Activated gamma-delta T cell treated with anti-CD3 and anti-CD28 coated beads, Interleukin-2, amount 50 U/mL, for 16 hours (primary cell): ENCODE results near the gene DISP3.

Source experiments
- DNase-seq: peaks from one replicate; pipeline ENCODE4 v3.0.0-alpha.2; 2020; ENCODE audit warnings: low read depth

DISP3 gene, protein sequence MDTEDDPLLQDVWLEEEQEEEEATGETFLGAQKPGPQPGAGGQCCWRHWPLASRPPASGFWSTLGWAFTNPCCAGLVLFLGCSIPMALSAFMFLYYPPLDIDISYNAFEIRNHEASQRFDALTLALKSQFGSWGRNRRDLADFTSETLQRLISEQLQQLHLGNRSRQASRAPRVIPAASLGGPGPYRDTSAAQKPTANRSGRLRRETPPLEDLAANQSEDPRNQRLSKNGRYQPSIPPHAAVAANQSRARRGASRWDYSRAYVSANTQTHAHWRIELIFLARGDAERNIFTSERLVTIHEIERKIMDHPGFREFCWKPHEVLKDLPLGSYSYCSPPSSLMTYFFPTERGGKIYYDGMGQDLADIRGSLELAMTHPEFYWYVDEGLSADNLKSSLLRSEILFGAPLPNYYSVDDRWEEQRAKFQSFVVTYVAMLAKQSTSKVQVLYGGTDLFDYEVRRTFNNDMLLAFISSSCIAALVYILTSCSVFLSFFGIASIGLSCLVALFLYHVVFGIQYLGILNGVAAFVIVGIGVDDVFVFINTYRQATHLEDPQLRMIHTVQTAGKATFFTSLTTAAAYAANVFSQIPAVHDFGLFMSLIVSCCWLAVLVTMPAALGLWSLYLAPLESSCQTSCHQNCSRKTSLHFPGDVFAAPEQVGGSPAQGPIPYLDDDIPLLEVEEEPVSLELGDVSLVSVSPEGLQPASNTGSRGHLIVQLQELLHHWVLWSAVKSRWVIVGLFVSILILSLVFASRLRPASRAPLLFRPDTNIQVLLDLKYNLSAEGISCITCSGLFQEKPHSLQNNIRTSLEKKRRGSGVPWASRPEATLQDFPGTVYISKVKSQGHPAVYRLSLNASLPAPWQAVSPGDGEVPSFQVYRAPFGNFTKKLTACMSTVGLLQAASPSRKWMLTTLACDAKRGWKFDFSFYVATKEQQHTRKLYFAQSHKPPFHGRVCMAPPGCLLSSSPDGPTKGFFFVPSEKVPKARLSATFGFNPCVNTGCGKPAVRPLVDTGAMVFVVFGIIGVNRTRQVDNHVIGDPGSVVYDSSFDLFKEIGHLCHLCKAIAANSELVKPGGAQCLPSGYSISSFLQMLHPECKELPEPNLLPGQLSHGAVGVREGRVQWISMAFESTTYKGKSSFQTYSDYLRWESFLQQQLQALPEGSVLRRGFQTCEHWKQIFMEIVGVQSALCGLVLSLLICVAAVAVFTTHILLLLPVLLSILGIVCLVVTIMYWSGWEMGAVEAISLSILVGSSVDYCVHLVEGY (N-terminal part only)

GRCh38 chr1:11478571-11479374 lies at the start of gene DISP3:
Gene DISP3 (plus strand): TSS chr1:11479155. CDS start chr1:11500993, 21,838 bp downstream.
- peak; percentile 48 for DNase-seq

DNA sequence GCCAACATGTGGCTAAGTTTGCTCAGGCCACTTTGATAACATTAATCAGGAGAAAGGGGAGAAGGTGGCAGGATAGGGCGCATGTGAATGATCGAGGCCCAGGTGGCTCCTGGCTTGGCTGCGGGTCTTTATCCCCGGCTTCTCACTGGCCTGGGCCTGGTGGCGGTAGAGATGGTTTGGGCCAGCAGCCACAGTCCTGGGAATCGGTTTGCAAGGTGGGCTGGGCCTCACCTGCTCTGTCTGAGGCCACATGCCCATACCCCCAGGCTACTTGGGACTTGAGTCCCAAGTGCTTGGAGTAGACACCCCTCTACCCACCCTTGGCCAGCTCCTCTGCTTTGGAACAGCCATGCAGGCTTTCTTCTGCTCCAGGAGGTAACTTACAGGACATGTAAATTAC lies 49.7 kb upstream of the DISP3 start:
- no peak for DNase-seq

GRCh38 chr1:11429935-11430334 lies 49.0 kb upstream of the DISP3 start:
- no peak for DNase-seq

DNA sequence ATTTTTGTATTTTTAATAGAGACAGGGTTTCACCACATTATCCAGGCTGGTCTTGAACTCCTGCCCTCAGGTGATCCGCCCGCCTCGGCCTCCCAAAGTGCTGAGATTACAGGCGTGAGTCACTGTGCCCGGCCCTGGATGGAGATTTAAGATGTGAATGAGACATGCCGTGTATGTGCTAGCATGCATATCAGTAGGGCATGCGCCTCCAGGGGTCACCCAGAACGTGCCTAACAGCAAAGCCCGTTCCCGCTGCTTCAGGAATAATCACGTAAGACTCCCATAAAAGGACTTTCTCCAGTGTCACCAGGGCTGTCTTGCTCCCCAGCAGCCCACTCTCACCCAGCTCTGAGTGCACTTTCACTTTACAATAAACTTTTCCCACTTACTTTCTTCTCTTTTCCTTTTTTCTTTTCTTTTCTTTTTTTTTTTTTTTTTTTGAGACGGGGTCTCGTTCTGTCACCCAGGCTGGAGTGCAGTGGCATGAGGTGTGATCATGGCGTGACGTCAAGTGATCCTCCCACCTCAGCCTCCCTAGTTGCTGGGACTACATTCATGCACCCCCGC lies 46.9 kb upstream of the DISP3 start:
- no peak for DNase-seq

DNA sequence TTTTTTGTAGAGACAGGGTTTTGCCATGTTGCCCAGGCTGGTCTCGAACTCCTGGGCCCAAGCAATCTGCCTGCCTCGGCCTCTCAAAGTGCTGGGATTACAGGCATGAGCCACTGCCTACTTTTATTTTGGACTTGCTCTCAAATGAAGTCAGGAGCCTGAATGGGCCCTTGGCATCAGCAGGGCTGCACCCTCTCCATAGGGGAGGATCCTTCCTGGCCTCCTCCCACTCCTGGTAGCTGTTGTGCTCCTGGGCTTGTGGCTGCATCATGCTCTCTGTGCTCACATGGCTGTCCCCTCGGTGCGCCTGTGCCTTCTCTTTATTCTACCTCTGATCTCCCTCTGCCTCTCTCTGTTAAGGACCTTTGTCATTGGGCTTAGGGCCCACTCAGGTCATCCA lies 46.4 kb upstream of the DISP3 start:
- DNase-seq = no peak

DNA sequence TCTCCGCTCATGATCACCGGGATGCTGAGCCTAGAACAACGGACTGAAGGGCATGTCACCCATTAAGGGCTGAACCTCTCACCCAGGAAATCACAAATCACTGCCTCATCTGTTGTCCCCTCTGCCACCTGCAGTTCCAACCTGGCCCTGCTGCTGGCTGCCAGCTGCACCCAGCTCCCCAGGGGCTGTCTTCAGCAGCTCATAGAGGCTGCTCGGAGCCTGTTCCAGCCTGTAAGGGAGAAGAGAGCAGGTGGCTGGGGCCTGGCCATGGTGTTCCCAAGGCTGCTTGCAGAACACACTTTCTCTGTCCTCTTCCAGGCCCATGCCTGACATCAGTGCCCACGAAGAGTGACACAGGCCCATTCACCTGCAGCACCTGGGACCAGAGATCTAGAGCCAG lies 44.5 kb upstream of the DISP3 start:
- DNase-seq = no peak

- DNase-seq = no peak
Observed at GRCh38 chr1:11434926-11435325, 44.0 kb upstream of the DISP3 start.

GRCh38 chr1:11438996-11439395 lies 40.0 kb upstream of the DISP3 start:
- DNase-seq = no peak

- DNase-seq = no peak
Observed at GRCh38 chr1:11441211-11441952, 37.6 kb upstream of the DISP3 start.

DNA sequence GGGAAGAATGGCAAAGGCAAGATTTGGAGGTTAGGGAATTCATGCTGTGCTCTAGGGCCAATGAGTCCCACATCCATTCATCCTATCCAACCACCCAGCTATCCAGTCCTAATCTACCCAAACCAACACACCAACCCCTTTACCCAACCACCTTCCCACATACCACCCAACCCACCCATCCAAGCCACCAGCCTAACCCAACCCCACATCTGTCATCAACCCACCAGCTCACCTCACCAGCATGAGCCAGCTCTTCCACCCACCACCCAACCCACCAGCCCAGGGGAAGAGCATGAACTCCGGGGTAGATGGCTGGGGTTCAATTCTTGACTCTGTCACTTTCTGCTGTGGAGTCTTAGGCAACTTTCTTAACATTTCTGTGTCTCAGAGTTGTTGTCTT lies 35.9 kb upstream of the DISP3 start:
- no peak for DNase-seq

GRCh38 chr1:11443961-11444658 lies 34.8 kb upstream of the DISP3 start:
- no peak for DNase-seq

DNA sequence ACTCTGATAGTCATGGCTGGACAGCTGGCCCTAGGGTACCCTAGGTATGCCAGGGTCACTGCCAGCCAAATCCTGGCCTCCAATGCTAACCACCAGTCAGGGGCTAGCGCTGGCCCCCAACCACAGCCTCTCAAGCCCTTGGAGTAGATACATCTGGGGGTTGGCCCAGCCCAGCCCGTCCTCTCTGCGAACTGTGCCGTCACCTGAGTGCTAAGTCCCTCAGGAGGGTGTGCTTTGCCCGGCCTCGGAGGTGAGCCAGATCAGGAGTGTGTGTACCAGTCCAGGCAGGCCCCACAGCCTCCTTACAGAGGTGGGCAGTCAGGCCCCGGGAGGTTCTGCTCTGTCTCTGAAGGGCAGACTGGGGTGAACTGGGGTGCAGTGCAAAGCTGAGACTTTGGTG lies 34.0 kb upstream of the DISP3 start:
- DNase-seq = no peak

GRCh38 chr1:11447903-11448302 lies 31.1 kb upstream of the DISP3 start:
- no peak for DNase-seq

GRCh38 chr1:11448373-11449099 lies 30.4 kb upstream of the DISP3 start:
- no peak for DNase-seq

DNA sequence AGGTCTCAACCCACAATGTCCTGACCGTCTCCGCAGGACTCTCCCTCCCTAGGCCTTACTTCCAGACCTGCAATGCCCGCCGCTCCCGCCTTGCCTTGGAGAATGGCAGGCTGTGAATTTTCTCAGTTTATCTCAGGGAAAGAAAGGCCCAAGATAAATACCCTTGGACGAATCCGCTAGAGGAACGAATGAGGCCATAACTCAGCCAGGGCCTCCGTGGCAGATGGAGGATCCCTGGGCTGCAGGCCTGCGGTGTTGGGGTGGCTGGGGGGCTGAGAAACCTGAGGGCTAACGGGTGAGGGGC lies 29.9 kb upstream of the DISP3 start:
- no peak for DNase-seq

GRCh38 chr1:11450310-11450709 lies 28.6 kb upstream of the DISP3 start:
- DNase-seq = no peak

GRCh38 chr1:11453742-11454491 lies 25.0 kb upstream of the DISP3 start:
- no peak for DNase-seq

DNA sequence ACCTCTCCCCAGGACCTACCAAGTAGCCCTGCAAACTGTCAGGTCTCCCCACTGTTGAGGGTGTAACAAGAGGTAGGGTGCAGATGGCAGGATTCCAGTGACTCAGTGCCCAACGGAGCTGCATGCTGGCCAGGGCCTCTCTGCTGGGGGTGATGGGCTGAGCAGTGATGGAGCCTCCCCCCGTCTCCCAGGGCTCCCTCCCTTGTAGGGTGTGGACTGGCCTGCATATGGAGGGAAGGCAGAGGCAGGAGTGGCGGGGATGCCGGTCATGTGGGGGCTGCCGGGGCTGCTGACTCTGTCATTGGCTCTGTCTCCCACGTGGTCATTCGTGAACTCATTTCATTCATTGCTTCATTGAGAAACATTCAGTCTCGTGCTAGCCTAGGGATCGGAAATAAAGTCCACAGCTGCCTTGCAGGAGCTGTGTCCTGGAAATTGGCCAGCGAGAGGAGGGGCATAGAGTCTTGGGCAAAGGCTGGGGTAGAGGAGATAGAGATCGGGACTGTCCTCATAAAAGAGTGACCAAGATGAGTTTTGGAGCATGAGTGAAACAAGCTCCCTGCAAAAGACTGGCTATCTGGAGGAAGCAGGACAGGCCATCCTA lies 22.9 kb upstream of the DISP3 start:
- DNase-seq = no peak
